ENCODE data around the gene LIMS1. TPM values are rescaled to one million over a fixed set of nuclear protein-coding genes. Genes with fewer than 3 reads are reported as not detected.
"Not testable (repeated sequence)": the region's sequence is repeated elsewhere in the genome, so short reads cannot be mapped to it uniquely, and the experiment has no call there.

LIMS1 gene
- total and polyA plus RNA-seq, 2 experiments from 2014 or later: 82.0 to 122 TPM

DNA sequence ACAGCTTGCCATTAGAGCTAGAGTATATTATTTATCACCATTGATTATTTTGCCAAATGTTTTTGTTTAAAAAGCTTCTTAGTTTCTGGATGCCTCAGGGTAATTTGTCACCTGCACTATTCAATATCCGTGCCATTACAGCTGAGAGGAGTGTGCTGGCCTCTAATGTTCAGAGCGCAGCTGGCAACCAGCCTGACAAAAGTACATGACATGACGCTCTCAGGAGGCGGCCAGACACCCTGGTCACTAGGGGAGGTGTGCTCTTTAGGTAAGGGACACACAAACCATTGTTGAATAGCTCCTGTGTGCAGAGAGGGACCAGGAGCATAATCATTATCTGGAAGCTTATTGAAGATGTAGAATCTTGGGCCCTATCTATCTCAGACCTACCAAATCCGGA lies 20.3 kb downstream of the LIMS1 start:
- no peaks in the 10 kb centered on the region for H3K36me3 ChIP-seq (ENCODE audit: low read depth)
- no peaks in the 10 kb centered on the region for H4K20me1 ChIP-seq (ENCODE audit: insufficient read depth)
- no peak overlapping the region for H3K9ac ChIP-seq
- H3K79me2 ChIP-seq (ENCODE audit: insufficient read depth): peaks cover 96% of the 10 kb centered on the region
- no peak overlapping the region for H3K4me3 ChIP-seq
- peaks cover 16% of the 10 kb centered on the region for H3K4me1 ChIP-seq (ENCODE audit: insufficient read depth)
- no peaks in the 10 kb centered on the region for H3K27me3 ChIP-seq (replicated peaks; ENCODE audit: insufficient read depth)
- WGBS, 2 experiments (ENCODE audit: low coverage in 1 of 2, low lambda C conversion rate in 2 of 2, missing lambda C conversion rate in 2 of 2): 72 to 73% methylated on average over 5 of the region's 5 CpGs
- no peak for TF ChIP-seq EZH2 (IDR thresholded peaks at IDR 0.05; ENCODE audit: insufficient read depth, poor library complexity, severe bottlenecking)
- no peak for TF ChIP-seq EZH2phosphoT487 (IDR thresholded peaks at IDR 0.05; ENCODE audit: insufficient read depth, low read depth)
- H3K9me2 ChIP-seq (ENCODE audit: insufficient read depth): no peaks in the 10 kb centered on the region
- H3K4me2 ChIP-seq (ENCODE audit: unreplicated experiment): no peak overlapping the region
- no peak overlapping the region for H3K27ac ChIP-seq
- in situ Hi-C loops (cut with MboI): no loop called here
- H2AFZ ChIP-seq: no peak overlapping the region
- no peaks in the 10 kb centered on the region for H3F3A ChIP-seq (ENCODE audit: insufficient read depth)
- no peak for DNase-seq
- no peaks in the 10 kb centered on the region for H3K9me3 ChIP-seq (ENCODE audit: low read depth)

GRCh38 chr2:108555572-108555971 lies 21.3 kb downstream of the LIMS1 start:
- Histone ChIP-seq H3K9me2 (ENCODE audit: insufficient read depth) (no peaks in the 10 kb centered on the region), H3K9ac (no peak overlapping the region), H3K9me3 (ENCODE audit: low read depth) (no peaks in the 10 kb centered on the region), H3K4me2 (ENCODE audit: unreplicated experiment) (no peak overlapping the region), H3K4me1 (ENCODE audit: insufficient read depth) (peaks cover 16% of the 10 kb centered on the region), H3K4me3 (no peak overlapping the region), H3K27ac (no peak overlapping the region), H3K79me2 (ENCODE audit: insufficient read depth) (peaks cover 96% of the 10 kb centered on the region), H2AFZ (no peak overlapping the region), H3K27me3 (replicated peaks; ENCODE audit: insufficient read depth) (no peaks in the 10 kb centered on the region), H3F3A (ENCODE audit: insufficient read depth) (no peaks in the 10 kb centered on the region), H4K20me1 (ENCODE audit: insufficient read depth) (no peaks in the 10 kb centered on the region), H3K36me3 (ENCODE audit: low read depth) (no peaks in the 10 kb centered on the region)
- no peak for TF ChIP-seq EZH2phosphoT487 (IDR thresholded peaks at IDR 0.05; ENCODE audit: insufficient read depth, low read depth)
- 79 to 88% methylated on average over 2 of the region's 2 CpGs for WGBS, 2 experiments (ENCODE audit: low coverage in 1 of 2, low lambda C conversion rate in 2 of 2, missing lambda C conversion rate in 2 of 2)
- in situ Hi-C loops (cut with MboI): no loop called here
- no peak for DNase-seq

- H3K4me3 ChIP-seq; H3K9ac ChIP-seq; H3K9me3 ChIP-seq (ENCODE audit: low read depth); H2AFZ ChIP-seq; H3K27me3 ChIP-seq (replicated peaks; ENCODE audit: insufficient read depth); H3K9me2 ChIP-seq (ENCODE audit: insufficient read depth); H3K4me2 ChIP-seq (ENCODE audit: unreplicated experiment); in situ Hi-C loops (cut with MboI); H3K36me3 ChIP-seq (ENCODE audit: low read depth); H4K20me1 ChIP-seq (ENCODE audit: insufficient read depth); H3F3A ChIP-seq (ENCODE audit: insufficient read depth): not testable (repeated sequence)
- 0 out of 2 replicates have a peak overlapping the region, but pooled peaks have one; percentile 14 for H3K27ac ChIP-seq
- H3K4me1 ChIP-seq (ENCODE audit: insufficient read depth): peaks cover 16% of the 10 kb centered on the region
- H3K79me2 ChIP-seq (ENCODE audit: insufficient read depth): peaks cover 99% of the 10 kb centered on the region
- peak; percentile 48 for DNase-seq
- WGBS, 2 experiments (ENCODE audit: low coverage in 1 of 2, low lambda C conversion rate in 2 of 2, missing lambda C conversion rate in 2 of 2): 80 to 89% methylated on average over 2 of the region's 2 CpGs
Measured at GRCh38 chr2:108556581-108556980, 22.3 kb downstream of the LIMS1 start.

DNA sequence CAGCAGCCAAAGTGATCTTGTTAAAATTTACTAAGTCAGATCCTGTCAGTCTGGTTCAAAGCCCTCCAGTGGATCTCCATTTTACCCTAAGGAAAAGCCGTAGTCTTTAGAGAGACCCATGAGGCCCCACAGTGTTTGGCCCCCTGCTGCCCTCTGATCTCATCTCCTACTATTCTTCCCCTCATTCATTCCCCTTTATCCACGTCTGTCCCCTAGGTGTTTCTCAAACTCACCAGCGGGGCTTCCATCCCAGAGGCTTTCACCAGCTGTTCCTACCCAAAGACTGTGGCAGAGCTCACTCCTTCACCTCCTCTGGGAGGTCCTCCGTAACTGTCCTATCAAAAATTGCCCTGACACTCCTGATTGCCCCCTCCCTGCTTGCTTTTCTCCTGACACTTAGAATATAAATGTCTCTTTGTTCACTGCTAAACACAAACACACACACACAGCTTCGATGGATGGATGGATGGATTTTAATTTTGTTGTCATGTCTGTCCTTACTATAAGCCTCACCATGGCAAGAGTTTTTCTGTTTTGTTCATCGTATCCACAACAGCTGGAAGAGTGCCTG lies 26.1 kb downstream of the LIMS1 start:
- 79 to 82% methylated on average over 6 of the region's 6 CpGs for WGBS, 2 experiments (ENCODE audit: low coverage in 1 of 2, low lambda C conversion rate in 2 of 2, missing lambda C conversion rate in 2 of 2)
- no peak overlapping the region for H2AFZ ChIP-seq
- no peaks in the 10 kb centered on the region for H3K36me3 ChIP-seq (ENCODE audit: low read depth)
- H4K20me1 ChIP-seq (ENCODE audit: insufficient read depth): no peaks in the 10 kb centered on the region
- H3K4me1 ChIP-seq (ENCODE audit: insufficient read depth): no peaks in the 10 kb centered on the region; the same call in 1 of the 2 replicates
- H3K9ac ChIP-seq: no peak overlapping the region
- no peaks in the 10 kb centered on the region for H3K27me3 ChIP-seq (replicated peaks; ENCODE audit: insufficient read depth)
- no peaks in the 10 kb centered on the region for H3K9me3 ChIP-seq (ENCODE audit: low read depth)
- no peak overlapping the region for H3K27ac ChIP-seq
- in situ Hi-C loops (cut with MboI): no loop called here
- no peak overlapping the region for H3K4me3 ChIP-seq
- no peaks in the 10 kb centered on the region for H3F3A ChIP-seq (ENCODE audit: insufficient read depth)
- no peak for DNase-seq
- H3K4me2 ChIP-seq (ENCODE audit: unreplicated experiment): no peak overlapping the region
- H3K9me2 ChIP-seq (ENCODE audit: insufficient read depth): no peaks in the 10 kb centered on the region
- peaks cover 100% of the 10 kb centered on the region for H3K79me2 ChIP-seq (ENCODE audit: insufficient read depth)
- no peak for TF ChIP-seq EZH2 (IDR thresholded peaks at IDR 0.05; ENCODE audit: insufficient read depth, poor library complexity, severe bottlenecking)
- no peak for TF ChIP-seq EZH2phosphoT487 (IDR thresholded peaks at IDR 0.05; ENCODE audit: insufficient read depth, low read depth)

Data from GM23248 (cell line).